T-helper 22 cell (primary cell): ENCODE results near the gene MMS22L.

Source experiments
- DNase-seq: peaks from one replicate; pipeline ENCODE4 v3.0.0-alpha.2; 2020; ENCODE audit warnings: low read depth

Gene MMS22L

GRCh38 chr6:97138581-97138980 lies 144.4 kb downstream of the MMS22L start:
- DNase-seq = no peak

DNA sequence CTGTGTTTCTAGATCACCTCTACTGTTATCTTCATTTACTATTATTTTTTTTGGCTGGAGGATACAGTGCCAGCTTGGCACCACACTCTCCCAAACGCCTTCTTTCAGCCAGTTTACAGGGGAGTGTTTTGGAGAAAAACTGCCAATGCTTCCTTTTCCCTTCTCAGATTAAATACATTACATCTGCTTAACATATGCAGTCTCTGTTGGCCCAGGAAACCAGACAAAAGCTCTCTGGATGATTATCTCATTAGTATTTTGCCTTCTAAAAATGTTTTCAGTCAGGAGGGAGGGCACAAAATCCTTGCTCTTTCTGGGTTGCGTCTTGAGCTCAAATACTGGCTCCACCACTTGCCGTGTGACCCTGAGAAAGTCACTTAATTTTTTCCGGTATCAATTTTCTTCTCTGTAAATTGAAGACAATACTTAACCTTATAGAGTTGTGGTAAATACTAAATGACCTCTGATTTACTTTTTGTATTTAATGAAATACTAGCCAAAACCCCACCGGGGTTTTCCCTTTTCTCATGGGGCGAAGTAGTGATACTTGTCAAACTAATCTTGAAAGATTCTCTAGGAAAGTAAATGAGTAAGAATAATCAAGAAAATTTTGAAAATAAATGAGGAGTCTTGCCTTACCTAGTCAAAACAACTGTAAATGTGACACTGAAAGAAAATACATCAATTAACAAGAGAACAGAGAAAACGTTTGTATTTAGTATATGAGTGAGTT lies 146.2 kb downstream of the MMS22L start:
- DNase-seq = no peak

- no peak for DNase-seq
These were observed 149.9 kb downstream of the MMS22L start for GRCh38 chr6:97133067-97133466.

DNA sequence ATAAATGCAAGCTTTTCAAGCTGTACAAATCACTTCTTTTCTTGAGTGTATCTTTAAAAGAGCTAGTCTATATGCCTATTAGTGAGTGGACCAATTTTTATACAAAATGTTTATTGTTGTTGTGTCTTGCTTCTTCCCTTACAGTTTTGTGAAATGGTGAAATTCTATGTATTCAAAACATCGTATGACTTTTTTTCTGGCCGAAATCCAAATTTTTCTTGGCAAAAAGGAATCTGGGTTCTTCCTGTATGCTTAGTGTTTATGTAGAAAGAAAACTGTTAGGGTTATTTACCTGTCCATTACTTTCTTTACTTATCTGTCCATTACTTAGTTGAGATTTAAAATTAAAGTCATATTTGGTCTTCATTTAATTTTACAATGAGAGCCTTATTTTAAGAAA lies 153.9 kb downstream of the MMS22L start:
- no peak for DNase-seq

DNA sequence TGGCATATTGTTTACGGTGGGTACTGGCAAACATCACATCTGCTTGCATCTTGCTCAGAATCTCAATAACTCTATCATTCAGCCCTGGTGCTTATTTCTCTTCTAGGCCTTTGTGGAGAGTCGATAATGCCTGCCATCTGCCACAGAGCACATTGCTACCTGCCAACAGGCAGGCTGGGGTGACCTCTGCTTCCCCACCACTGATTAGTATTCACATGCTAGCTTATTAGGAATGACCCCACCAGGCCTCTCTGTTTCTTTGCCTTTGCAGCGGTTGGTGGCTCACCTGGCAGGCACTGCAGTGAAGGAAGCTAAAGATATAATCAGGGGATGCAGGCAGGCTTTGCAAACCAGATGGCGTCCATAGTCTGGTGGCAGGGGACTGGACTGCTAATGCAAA lies 154.5 kb downstream of the MMS22L start:
- no peak for DNase-seq

DNA sequence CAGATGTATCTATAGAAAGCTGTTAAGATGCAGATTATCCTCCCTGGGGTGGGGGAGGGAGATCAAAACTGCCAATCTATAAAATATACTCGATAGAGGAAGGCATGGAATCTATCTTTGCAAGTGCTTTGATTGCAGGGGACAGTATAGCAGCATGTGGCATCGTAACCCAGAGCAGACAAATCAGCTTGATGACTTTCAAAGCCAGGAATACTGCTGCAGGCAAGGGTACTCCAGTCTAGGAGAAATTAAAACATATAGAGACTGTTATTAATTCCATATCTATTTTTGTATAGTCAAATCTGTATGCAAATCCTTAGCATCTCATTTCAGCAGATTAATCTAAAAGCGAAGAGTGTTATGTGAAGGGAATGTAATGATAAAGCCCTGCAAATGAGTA lies 159.4 kb downstream of the MMS22L start:
- no peak for DNase-seq

DNA sequence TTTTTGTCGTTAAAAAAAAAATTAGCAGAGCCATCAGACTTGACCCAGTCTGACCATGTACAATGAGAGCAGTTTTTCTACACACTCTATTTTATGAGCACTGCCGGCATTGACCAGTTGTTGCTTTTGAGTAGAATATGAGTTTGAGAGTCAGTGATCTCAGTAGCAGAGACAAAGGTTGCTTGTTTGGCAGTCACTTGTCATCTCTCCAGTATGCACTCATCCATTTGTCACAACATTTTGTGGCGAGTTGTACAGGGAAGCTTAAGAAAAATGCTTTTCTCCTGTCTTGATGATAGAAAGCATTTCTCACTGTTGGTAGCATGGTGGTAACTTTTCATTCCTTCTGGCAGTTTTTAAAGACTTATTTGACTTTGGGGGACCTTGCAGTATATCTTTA lies 159.9 kb downstream of the MMS22L start:
- DNase-seq = no peak

- no peak for DNase-seq
These were observed 162.5 kb downstream of the MMS22L start for GRCh38 chr6:97120511-97120910.

DNA sequence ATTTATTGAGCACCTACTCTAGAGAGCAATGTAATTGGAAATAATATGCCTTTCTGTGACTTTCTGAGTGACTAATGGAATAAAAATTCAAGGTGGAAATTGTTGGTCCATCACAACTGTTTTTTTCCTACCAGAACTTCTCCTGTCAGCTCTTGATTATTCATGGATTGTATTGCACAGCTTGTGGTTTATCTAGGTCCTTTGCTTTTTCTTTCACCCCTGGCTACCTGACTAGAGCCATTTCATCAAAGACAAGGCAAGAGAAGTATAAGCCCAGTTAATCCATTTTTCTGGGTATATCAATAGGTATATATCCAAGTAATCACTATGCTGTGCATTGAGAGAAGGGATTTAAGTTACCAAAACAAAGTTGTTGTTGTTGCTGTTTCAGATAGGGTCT lies 168.4 kb downstream of the MMS22L start:
- DNase-seq = no peak

DNA sequence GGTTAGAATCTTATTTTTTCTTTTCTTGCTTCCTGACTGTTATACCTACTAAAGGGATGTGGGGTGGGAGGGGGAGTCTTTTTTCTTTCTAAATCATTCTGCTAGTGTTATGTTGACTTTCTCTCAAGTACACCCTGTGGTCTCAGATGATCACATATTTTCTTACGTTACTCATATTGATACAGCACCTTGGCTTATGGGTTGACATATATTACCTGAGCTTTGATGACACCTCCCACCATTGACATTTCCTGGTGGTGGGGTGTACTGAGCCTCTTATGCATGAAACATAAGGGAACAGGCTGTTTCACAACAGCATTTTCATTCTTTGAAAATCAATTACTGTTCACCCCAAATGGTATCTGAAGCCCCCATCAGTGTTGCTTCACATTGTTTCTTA lies 169.8 kb downstream of the MMS22L start:
- DNase-seq = no peak

DNA sequence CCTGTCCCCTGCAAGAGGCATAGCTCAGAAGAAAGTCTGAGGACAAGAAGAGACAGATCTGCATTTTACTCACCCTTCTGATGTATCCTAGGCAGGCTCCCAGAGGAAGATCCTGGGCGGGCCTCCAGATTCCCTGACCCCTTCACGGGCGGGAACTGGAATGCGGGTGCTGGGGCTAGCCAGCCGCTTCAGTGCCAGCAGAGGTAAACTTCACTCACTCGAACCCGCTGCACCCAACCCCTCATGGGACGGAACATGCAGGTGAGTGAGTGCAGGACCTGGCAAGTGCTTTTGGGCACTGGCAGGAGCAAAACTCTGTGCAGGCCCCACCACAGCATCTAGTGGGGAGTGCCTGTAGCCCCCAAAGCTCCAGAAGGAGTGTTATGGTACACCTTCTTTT lies 171.8 kb downstream of the MMS22L start:
- DNase-seq = no peak

DNA sequence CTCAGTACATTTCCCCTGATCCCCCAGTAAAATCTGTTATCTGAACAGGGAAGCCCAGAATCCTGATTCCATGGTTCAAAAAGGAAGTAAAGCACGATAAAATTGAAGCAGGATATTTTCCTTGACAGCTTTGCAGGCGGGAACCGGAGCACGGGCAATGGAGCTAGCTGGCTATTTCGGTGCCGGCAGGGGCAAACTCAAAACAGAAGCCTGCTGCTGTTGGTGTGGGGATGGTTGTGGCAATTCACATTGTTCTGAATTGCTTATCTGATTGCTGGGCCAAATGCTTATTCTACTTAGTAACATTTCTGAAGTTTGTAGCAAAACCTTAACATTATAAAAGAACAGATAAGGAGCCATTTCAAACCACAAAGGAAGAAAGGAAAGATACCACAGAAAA lies 172.4 kb downstream of the MMS22L start:
- DNase-seq = no peak

DNA sequence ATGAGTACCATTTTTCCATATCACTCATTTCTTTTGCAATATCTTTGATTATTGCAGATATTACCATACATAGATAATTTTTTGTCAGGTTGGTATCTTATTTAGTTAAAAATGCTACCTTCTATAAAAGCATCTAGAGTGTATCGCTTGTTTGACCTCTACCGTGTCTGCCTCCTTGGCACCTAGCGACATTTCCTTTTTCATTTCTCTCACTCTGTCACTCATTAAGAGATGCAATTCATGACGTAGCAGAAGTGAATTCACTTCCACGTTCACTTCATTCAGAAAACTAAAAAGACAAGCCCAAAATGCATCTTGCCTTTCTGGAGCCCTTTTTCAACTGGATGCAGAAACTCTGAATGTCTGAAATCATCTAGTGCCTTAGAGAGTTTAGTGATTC lies 172.9 kb downstream of the MMS22L start:
- DNase-seq = no peak

GRCh38 chr6:97109444-97109843 lies 173.6 kb downstream of the MMS22L start:
- DNase-seq = no peak

GRCh38 chr6:97102145-97102790 lies 180.7 kb downstream of the MMS22L start:
- no peak for DNase-seq

DNA sequence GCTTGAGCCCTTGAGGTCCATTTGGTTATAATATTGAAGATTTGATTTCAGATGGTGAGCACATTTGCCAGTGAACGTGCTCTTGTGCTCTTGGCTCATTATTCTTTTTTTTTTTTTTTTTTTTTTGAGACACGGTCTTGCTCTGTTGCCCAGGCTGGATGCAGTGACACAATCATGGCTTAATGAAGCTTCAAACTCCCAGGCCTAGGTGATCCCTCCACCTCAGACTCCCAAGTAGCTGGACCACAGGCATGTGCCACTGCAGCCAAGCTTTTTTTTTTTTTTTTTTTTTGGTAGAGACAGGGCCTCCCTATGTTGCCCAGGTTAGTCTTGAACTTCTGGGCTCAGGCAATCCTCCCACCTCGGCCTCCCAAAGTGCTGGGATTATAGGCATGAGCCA lies 182.3 kb downstream of the MMS22L start:
- no peak for DNase-seq

- no peak for DNase-seq
These were observed 185.7 kb downstream of the MMS22L start for GRCh38 chr6:97097068-97098047.

DNA sequence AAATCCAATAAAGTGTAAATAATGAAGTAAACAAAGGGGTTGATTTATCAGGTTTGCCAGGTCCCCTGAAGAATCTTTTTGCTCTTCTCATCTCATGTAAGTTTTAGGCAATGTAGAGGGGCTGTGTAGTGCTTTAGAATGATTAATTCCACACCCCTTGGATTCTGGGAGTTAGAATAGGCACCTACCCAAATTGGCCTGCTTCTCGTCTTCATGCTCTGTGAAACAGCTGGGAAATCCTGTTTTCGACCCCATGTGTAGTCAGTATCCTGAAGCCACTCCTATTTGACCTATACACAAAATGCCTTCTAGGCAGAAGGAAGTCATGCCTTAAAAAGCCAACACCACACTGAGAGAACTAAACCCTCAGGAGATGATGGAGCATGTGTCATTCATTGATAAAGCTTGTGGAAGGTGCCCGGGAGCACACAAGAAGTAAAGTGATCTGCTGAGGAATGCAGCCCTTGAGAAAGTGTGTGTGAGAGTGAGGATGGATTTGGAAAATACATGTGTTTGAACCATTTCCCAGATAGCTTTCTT lies 187.6 kb downstream of the MMS22L start:
- no peak for DNase-seq

DNA sequence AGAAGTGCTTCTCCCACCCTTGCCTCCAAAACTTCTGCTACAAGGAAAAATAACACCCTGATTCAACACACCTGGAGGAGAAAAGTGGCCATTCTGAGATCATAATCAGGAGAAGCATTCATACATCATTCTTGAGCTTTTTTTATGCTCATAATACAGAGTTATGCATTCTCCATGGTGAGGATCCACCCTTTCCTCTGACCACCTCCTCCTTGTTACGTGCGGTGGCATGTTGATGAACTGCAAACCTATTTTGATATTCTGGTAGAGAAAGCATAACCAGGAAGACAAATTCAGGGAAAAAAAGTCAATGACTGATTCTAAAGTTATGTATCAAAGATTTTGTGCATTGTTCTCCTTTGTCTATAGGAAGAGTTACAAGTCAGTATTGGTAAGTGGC lies 188.6 kb downstream of the MMS22L start:
- no peak for DNase-seq

DNA sequence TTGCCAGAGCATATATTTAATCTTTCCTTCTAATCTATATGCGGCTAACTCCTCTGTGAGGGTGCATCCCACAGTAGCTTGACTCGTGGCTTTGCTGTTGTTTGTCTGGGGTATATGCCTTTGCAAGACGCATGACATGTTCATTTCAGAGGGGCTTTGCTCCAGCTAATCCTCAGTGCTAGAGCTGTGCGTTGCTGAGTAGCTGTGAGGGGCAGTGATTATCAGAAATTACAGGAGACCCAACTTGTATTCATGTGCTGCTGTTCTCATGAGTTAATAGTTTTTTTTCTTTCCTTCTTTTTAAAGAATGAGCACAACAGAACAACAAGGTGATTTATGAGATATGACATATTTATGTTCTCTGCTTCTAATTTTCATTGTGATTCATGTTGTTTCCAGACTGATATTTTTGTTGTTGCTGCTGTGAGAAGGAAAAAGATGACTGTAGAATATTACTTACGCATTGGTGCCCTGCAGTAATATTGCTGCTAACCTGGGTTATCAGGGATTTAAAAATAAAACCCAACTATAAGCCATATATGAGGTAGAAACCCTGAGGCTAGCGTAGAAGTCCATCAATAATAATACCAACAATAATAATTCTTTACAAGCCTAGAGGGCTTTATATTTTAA lies 190.2 kb downstream of the MMS22L start:
- DNase-seq = no peak
